Measurements from ENCODE around the gene SIN3B.

Gene SIN3B

GRCh38 chr19:16824658-16825311, 4.4 kb upstream of the SIN3B start:
- DNase-seq (ENCODE audit: low spot score), result no peak

- peak; percentile 32 for DNase-seq (ENCODE audit: low spot score)
Measured at GRCh38 chr19:16825312-16826052, 3.7 kb upstream of the SIN3B start.

GRCh38 chr19:16829822-16830289, 658 bp downstream of the SIN3B start:
- no peak for DNase-seq (ENCODE audit: low spot score)

- no peak for DNase-seq (ENCODE audit: low spot score)
Measured at GRCh38 chr19:16830679-16831078, 1.5 kb downstream of the SIN3B start.

GRCh38 chr19:16831531-16831930, 2.3 kb downstream of the SIN3B start:
- DNase-seq (ENCODE audit: low spot score), result no peak

- no peak for DNase-seq (ENCODE audit: low spot score)
Measured at GRCh38 chr19:16834747-16835146, 5.5 kb downstream of the SIN3B start.

GRCh38 chr19:16836115-16837034, 7.2 kb downstream of the SIN3B start:
- DNase-seq (ENCODE audit: low spot score), result no peak

- DNase-seq (ENCODE audit: low spot score), result no peak
Measured at GRCh38 chr19:16837035-16837362, 7.8 kb downstream of the SIN3B start.

GRCh38 chr19:16841391-16841926, 12.3 kb downstream of the SIN3B start:
- no peak for DNase-seq (ENCODE audit: low spot score)

GRCh38 chr19:16846901-16847300, 17.7 kb downstream of the SIN3B start:
- no peak for DNase-seq (ENCODE audit: low spot score)

GRCh38 chr19:16847430-16847829, 18.2 kb downstream of the SIN3B start:
- no peak for DNase-seq (ENCODE audit: low spot score)

GRCh38 chr19:16849168-16849567, 20.0 kb downstream of the SIN3B start:
- DNase-seq (ENCODE audit: low spot score), result no peak

GRCh38 chr19:16850133-16850532, 20.9 kb downstream of the SIN3B start:
- no peak for DNase-seq (ENCODE audit: low spot score)

GRCh38 chr19:16851031-16851712, 22.0 kb downstream of the SIN3B start:
- DNase-seq (ENCODE audit: low spot score), result no peak

GRCh38 chr19:16853066-16853465, 23.9 kb downstream of the SIN3B start:
- no peak for DNase-seq (ENCODE audit: low spot score)

GRCh38 chr19:16856091-16856490, 26.9 kb downstream of the SIN3B start:
- no peak for DNase-seq (ENCODE audit: low spot score)

GRCh38 chr19:16859626-16860025, 30.4 kb downstream of the SIN3B start:
- DNase-seq (ENCODE audit: low spot score), result no peak

- DNase-seq (ENCODE audit: low spot score), result no peak
Measured at GRCh38 chr19:16860118-16860517, 30.9 kb downstream of the SIN3B start.

GRCh38 chr19:16861011-16861410, 31.8 kb downstream of the SIN3B start:
- no peak for DNase-seq (ENCODE audit: low spot score)

- no peak for DNase-seq (ENCODE audit: low spot score)
Measured at GRCh38 chr19:16861834-16862233, 32.6 kb downstream of the SIN3B start.

GRCh38 chr19:16862826-16863415, 33.7 kb downstream of the SIN3B start:
- DNase-seq (ENCODE audit: low spot score), result no peak
